Measurements from ENCODE around the gene EID1.

GRCh38 chr15:48898032-48898431 is 20.1 kb downstream of the EID1 start:
- TF ChIP-seq CTCF (IDR thresholded peaks at IDR 0.05; ENCODE audit: insufficient read depth, low read depth, low read length) (no peak), EZH2 (IDR thresholded peaks at IDR 0.05; ENCODE audit: insufficient read depth, low read length) (no peak)
